GM19351 (cell line): ENCODE data around the gene CORIN.
"Not testable (repeated sequence)": the region's sequence is repeated elsewhere in the genome, so short reads cannot be mapped to it uniquely, and the experiment has no call there.

Experiments used
- ATAC-seq: cut with Tn5 transposase; IDR thresholded peaks from one replicate; pipeline ENCODE4 v1.9.1; 2021; ENCODE audit warnings: mild to moderate bottlenecking, moderate library complexity; ENCODE audit not compliant: unreplicated experiment

The CORIN gene

GRCh38 chr4:47731182-47731581, 106.7 kb downstream of the CORIN start:
- no peak for ATAC-seq

GRCh38 chr4:47729131-47729680, 108.7 kb downstream of the CORIN start:
- no peak for ATAC-seq

GRCh38 chr4:47721892-47722575, 115.8 kb downstream of the CORIN start:
- no peak for ATAC-seq

- no peak for ATAC-seq
These were observed 116.4 kb downstream of the CORIN start for GRCh38 chr4:47721485-47721884.

- no peak for ATAC-seq
These were observed 117.1 kb downstream of the CORIN start for GRCh38 chr4:47720787-47721186.

GRCh38 chr4:47719576-47719975, 118.3 kb downstream of the CORIN start:
- ATAC-seq: no peak

GRCh38 chr4:47718696-47719095, 119.2 kb downstream of the CORIN start:
- ATAC-seq: no peak

GRCh38 chr4:47717188-47717587, 120.7 kb downstream of the CORIN start:
- ATAC-seq: no peak

- no peak for ATAC-seq
These were observed 122.0 kb downstream of the CORIN start for GRCh38 chr4:47715716-47716416.

GRCh38 chr4:47714269-47714668, 123.6 kb downstream of the CORIN start:
- no peak for ATAC-seq

GRCh38 chr4:47713129-47713834, 124.6 kb downstream of the CORIN start:
- no peak for ATAC-seq

- ATAC-seq: no peak
These were observed 126.2 kb downstream of the CORIN start for GRCh38 chr4:47711646-47712045.

- no peak for ATAC-seq
These were observed 126.7 kb downstream of the CORIN start for GRCh38 chr4:47711183-47711582.

GRCh38 chr4:47706352-47706751, 131.5 kb downstream of the CORIN start:
- ATAC-seq: not testable (repeated sequence)

GRCh38 chr4:47705326-47705981, 132.4 kb downstream of the CORIN start:
- ATAC-seq: no peak

GRCh38 chr4:47704693-47705325, 133.1 kb downstream of the CORIN start:
- ATAC-seq: peak; percentile 69

- no peak for ATAC-seq
These were observed 133.9 kb downstream of the CORIN start for GRCh38 chr4:47703956-47704355.

GRCh38 chr4:47703008-47703407, 134.9 kb downstream of the CORIN start:
- ATAC-seq: no peak

- no peak for ATAC-seq
These were observed 136.6 kb downstream of the CORIN start for GRCh38 chr4:47701286-47701685.

GRCh38 chr4:47698837-47699236, 139.0 kb downstream of the CORIN start:
- no peak for ATAC-seq

GRCh38 chr4:47696823-47697222, 141.0 kb downstream of the CORIN start:
- no peak for ATAC-seq
